Vagina (tissue), 2 donors: Measurements from ENCODE around the gene DICER1.

ENCODE experiments used
- POLR2A ChIP-seq, 2 donors: fragments of 450-650 bp; IDR thresholded peaks; one replicate each; pipeline ENCODE4 v1.6.1; 2017; ENCODE audit warnings: antibody characterized with exemption in 2 of 2, mild to moderate bottlenecking in 2 of 2, moderate library complexity in 2 of 2
- POLR2AphosphoS5 ChIP-seq, 2 donors: sonication (generic); formaldehyde crosslinking; IDR thresholded peaks; one replicate each; pipeline ENCODE4 v1.9.0; 2017; ENCODE audit warnings: antibody characterized with exemption in 2 of 2, mild to moderate bottlenecking in 2 of 2, low read depth in 1 of 2; ENCODE audit not compliant: insufficient read depth in 1 of 2
- TF ChIP-seq, protein P1 (sequence below), 3 experiments: fragments of 450-650 bp in 2 of 3; fragments of 200-600 bp in 1 of 3; sonication (generic) in 1 of 3; IDR thresholded peaks; one replicate each; pipeline ENCODE4 v1.5.1; 2017 to 2019; ENCODE audit warnings: antibody characterized with exemption in 3 of 3, mild to moderate bottlenecking in 2 of 3, moderate library complexity in 2 of 3

DNA sequence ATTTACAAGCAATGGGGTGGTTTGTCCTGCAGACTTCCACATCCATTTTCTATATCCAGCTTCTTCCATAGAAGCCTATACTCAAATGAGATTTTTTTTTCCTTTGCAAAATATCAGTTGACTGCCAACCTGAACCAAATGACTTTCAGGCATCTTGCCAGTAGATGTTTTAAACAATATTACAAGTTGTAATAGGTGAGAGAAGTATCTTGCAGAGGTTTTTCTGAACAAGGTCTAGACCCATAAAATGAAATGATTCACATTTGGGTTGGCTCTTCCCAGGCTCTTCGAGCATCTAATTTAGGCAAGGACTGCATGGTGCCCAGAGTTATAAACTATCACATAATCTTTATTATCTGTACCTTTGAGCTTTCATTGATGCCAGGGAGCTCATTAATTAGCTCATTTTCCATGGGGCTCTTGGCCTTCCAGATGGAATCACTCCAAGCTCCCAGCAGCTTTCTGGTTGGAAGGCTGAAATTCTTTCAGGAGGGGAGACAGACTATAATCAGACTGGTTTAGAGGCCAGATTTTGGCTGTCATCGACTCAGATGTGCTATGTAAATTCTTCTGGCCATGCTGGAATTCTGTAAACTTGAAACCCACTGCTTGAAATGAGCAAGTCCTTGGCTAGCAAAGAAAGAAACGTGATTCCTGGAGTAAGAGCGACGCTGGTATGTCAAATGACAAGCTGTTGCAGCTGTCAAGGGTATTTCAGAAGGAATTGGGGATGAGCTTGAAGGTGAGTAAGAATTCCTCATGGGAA lies 32.2 kb upstream of the DICER1 start:
- TF ChIP-seq, protein P1, sequence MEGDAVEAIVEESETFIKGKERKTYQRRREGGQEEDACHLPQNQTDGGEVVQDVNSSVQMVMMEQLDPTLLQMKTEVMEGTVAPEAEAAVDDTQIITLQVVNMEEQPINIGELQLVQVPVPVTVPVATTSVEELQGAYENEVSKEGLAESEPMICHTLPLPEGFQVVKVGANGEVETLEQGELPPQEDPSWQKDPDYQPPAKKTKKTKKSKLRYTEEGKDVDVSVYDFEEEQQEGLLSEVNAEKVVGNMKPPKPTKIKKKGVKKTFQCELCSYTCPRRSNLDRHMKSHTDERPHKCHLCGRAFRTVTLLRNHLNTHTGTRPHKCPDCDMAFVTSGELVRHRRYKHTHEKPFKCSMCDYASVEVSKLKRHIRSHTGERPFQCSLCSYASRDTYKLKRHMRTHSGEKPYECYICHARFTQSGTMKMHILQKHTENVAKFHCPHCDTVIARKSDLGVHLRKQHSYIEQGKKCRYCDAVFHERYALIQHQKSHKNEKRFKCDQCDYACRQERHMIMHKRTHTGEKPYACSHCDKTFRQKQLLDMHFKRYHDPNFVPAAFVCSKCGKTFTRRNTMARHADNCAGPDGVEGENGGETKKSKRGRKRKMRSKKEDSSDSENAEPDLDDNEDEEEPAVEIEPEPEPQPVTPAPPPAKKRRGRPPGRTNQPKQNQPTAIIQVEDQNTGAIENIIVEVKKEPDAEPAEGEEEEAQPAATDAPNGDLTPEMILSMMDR (IDR thresholded peaks at IDR 0.05): no peak
- no peak for TF ChIP-seq POLR2AphosphoS5 (IDR thresholded peaks at IDR 0.05; ENCODE audit: insufficient read depth in 1 of 2, low read depth in 1 of 2)
- no peak for TF ChIP-seq POLR2A (IDR thresholded peaks at IDR 0.05)
